Keratinocyte (primary cell): ENCODE measurements around the gene PMPCB. TPM values are rescaled to one million over a fixed set of nuclear protein-coding genes. Genes with fewer than 3 reads are reported as not detected.

Source experiments
- DNase-seq: peaks from one replicate; pipeline ENCODE4 v3.0.0-alpha.2; 2011; ENCODE audit warnings: low read depth, missing footprints, low spot score
- FAIRE-seq: peaks from 2 replicates; lab custom pipeline; 2011; peaks lifted over from hg19 to GRCh38; lab: Jason Lieb, UNC
- H2AFZ ChIP-seq: 2 replicates; pipeline ENCODE4 v1.6.0; 2012; ENCODE audit warnings: low read length, control low read depth, inconsistent platforms; ENCODE audit not compliant: control insufficient read depth
- H3K27ac ChIP-seq: 2 replicates; pipeline ENCODE4 v1.5.1; 2011; ENCODE audit warnings: low read length; ENCODE audit not compliant: control insufficient read depth, insufficient read depth
- H3K27me3 ChIP-seq: 3 replicates; pipeline ENCODE4 v1.6.0; 2011; ENCODE audit warnings: low read length; ENCODE audit not compliant: control insufficient read depth, insufficient read depth; ENCODE audit errors: extremely low read depth
- H3K36me3 ChIP-seq, 2 experiments: 2 replicates in 1 of 2; 3 replicates in 1 of 2; pipeline ENCODE4 v1.5.1; 2011; ENCODE audit warnings: low read length in 2 of 2, mild to moderate bottlenecking in 1 of 2; ENCODE audit not compliant: control insufficient read depth in 2 of 2, insufficient read depth in 2 of 2; ENCODE audit errors: extremely low read depth in 1 of 2
- H3K4me1 ChIP-seq: 3 replicates; pipeline ENCODE4 v1.5.1; 2011; ENCODE audit warnings: low read length; ENCODE audit not compliant: control insufficient read depth, insufficient read depth; ENCODE audit errors: extremely low read depth
- H3K4me2 ChIP-seq: 3 replicates; pipeline ENCODE4 v1.6.0; 2011; ENCODE audit warnings: low read depth, low read length; ENCODE audit not compliant: control insufficient read depth, insufficient read depth; ENCODE audit errors: extremely low read depth
- H3K4me3 ChIP-seq, 3 experiments: fragments of 200-600 bp in 1 of 3; sonication (generic) in 1 of 3; 2 replicates in 2 of 3; 3 replicates in 1 of 3; pipeline ENCODE4 v1.5.1; 2011 to 2016; ENCODE audit warnings: low read length in 3 of 3, mild to moderate bottlenecking in 3 of 3, control low read depth in 2 of 3, inconsistent platforms in 1 of 3, low read depth in 1 of 3, mixed read lengths in 1 of 3, mixed run types in 1 of 3, moderate library complexity in 1 of 3; ENCODE audit not compliant: control insufficient read depth in 2 of 3, insufficient read depth in 2 of 3; ENCODE audit errors: extremely low read depth in 1 of 3
- H3K79me2 ChIP-seq: 2 replicates; pipeline ENCODE4 v1.6.0; 2012; ENCODE audit warnings: low read length; ENCODE audit not compliant: control insufficient read depth, insufficient read depth
- H3K9ac ChIP-seq: 3 replicates; pipeline ENCODE4 v1.6.0; 2011; ENCODE audit warnings: low read length; ENCODE audit not compliant: control insufficient read depth, insufficient read depth; ENCODE audit errors: extremely low read depth
- H3K9me1 ChIP-seq: 3 replicates; pipeline ENCODE4 v1.6.0; 2011; ENCODE audit warnings: low read length; ENCODE audit not compliant: control insufficient read depth, insufficient read depth; ENCODE audit errors: extremely low read depth
- H3K9me3 ChIP-seq: 2 replicates; pipeline ENCODE4 v1.5.1; 2012; ENCODE audit warnings: low read depth, low read length; ENCODE audit not compliant: control insufficient read depth
- H4K20me1 ChIP-seq: 3 replicates; pipeline ENCODE4 v1.6.0; 2011; ENCODE audit warnings: low read length; ENCODE audit not compliant: control insufficient read depth, insufficient read depth; ENCODE audit errors: extremely low read depth
- CTCF ChIP-seq, 3 experiments: IDR thresholded peaks in 1 of 3; conservative IDR thresholded peaks in 1 of 3; optimal IDR thresholded peaks in 1 of 3; 2 replicates in 2 of 3; 3 replicates in 1 of 3; pipeline versions ENCODE3 to v1.5.1; 2011; ENCODE audit warnings: low read length in 3 of 3, mild to moderate bottlenecking in 3 of 3, moderate library complexity in 2 of 3, control low read depth in 1 of 3, inconsistent platforms in 1 of 3; ENCODE audit not compliant: insufficient read depth in 2 of 3; ENCODE audit errors: extremely low read depth in 1 of 3
- EZH2 ChIP-seq: IDR thresholded peaks from one replicate; pipeline ENCODE4 v1.6.1; 2012; ENCODE audit warnings: inconsistent platforms, mild to moderate bottlenecking, low read length, moderate library complexity
- dilution Hi-C: fragments of 300-500 bp; cut with MboI; formaldehyde crosslinking; loops from one replicate; pipeline ENCODE4 v1.7.0; 2020; ENCODE audit warnings: low sequenced_read_pairs; ENCODE audit not compliant: extremely low pct_ligation_motif_present
- polyA plus RNA-seq, 5 experiments: library from polyadenylated mRNA; depleted of rRNA in 3 of 5; stranded (reverse) in 3 of 5; stranded (forward) in 1 of 5; unstranded in 1 of 5; fragments of >200 nt; gene quantifications; 1 replicate in 1 of 5; 2 replicates in 3 of 5; 3 replicates in 1 of 5; pipeline versions ENCODE4 v1.2.1 to v1.2.3, GENCODE V29; 2011 to 2012; ENCODE audit warnings: missing spikeins in 2 of 5, low read depth in 1 of 5, low replicate concordance in 1 of 5
- small RNA-seq, 3 experiments: library from RNA; depleted of rRNA; stranded (forward); fragments of <200 nt; gene quantifications; one replicate each; pipeline ENCODE3, GENCODE V24; 2012; ENCODE audit warnings: low read depth in 3 of 3, low replicate concordance in 1 of 3; ENCODE audit not compliant: insufficient read length in 3 of 3

PMPCB gene
- polyA plus RNA-seq, 1 donor (not counting 4 experiments of a cell fraction or from before 2014, with no cell fraction given): 79.2 TPM

GRCh38 chr7:103348959-103349358, 51.7 kb downstream of the PMPCB start:
- Histone ChIP-seq H3K27ac (peak overlapping the region; percentile 33), H2AFZ (no peak overlapping the region), H3K4me3 (peak overlapping the region; percentile 87 to 96 (median 87)), H3K36me3 (peaks cover 4% of the 10 kb centered on the region in 2 experiments), H3K9me1 (no peaks in the 10 kb centered on the region), H4K20me1 (peaks cover 2% of the 10 kb centered on the region), H3K4me1 (peaks cover 18% of the 10 kb centered on the region), H3K4me2 (peak overlapping the region; percentile 88), H3K9ac (no peak overlapping the region), H3K79me2 (peaks cover 72% of the 10 kb centered on the region), H3K27me3 (no peaks in the 10 kb centered on the region), H3K9me3 (no peaks in the 10 kb centered on the region)
- FAIRE-seq: no peak
- dilution Hi-C loops: no loop called here
- DNase-seq: no peak
- no peak for TF ChIP-seq EZH2
- TF ChIP-seq CTCF (optimal IDR thresholded peaks at IDR 0.05 in 1 of 3, IDR thresholded peaks at IDR 0.05 in 1 of 3, conservative IDR thresholded peaks at IDR 0.05 in 1 of 3; ENCODE audit: extremely low read depth in 1 of 3, insufficient read depth in 2 of 3, low read length in 3 of 3): no peak

- Histone ChIP-seq H3K9me3 (no peaks in the 10 kb centered on the region), H3K79me2 (peaks cover 65% of the 10 kb centered on the region), H3K4me1 (peaks cover 18% of the 10 kb centered on the region), H3K4me3 (peak overlapping the region in 1 of 3 experiments; percentile 18), H2AFZ (no peak overlapping the region), H4K20me1 (peaks cover 2% of the 10 kb centered on the region), H3K27me3 (no peaks in the 10 kb centered on the region), H3K36me3 (peaks cover 4 to 7% of the 10 kb centered on the region in 2 experiments), H3K9ac (no peak overlapping the region), H3K27ac (no peak overlapping the region), H3K4me2 (peak overlapping the region; percentile 32), H3K9me1 (no peaks in the 10 kb centered on the region)
- dilution Hi-C loops: no loop called here
- no peak for TF ChIP-seq EZH2
- TF ChIP-seq CTCF (optimal IDR thresholded peaks at IDR 0.05 in 1 of 3, IDR thresholded peaks at IDR 0.05 in 1 of 3, conservative IDR thresholded peaks at IDR 0.05 in 1 of 3; ENCODE audit: extremely low read depth in 1 of 3, insufficient read depth in 2 of 3, low read length in 3 of 3): no peak
- FAIRE-seq (no peak), DNase-seq (no peak)
These were observed 52.6 kb downstream of the PMPCB start for GRCh38 chr7:103349805-103350204.

Small RNA genes within 50 kb of the gene (small RNA-seq; reads per million reads assigned to genes)
- gene RPS29P16: 0 reads per million in 3 experiments

Other genes starting within 250 kb of the PMPCB start
- 0.19 to 0.24 TPM (median 0.20 TPM) in 3 replicates for gene FBXL13, start 222.6 kb upstream of the PMPCB start, polyA plus RNA-seq
- gene ARMC10, start 222.3 kb upstream of the PMPCB start, polyA plus RNA-seq: 27.4 to 47.1 TPM (median 31.6 TPM) in 3 replicates
- gene NAPEPLD, start 148.3 kb upstream of the PMPCB start, polyA plus RNA-seq: 2.6 to 3.8 TPM (median 3.4 TPM) in 3 replicates
- 14.2 to 25.8 TPM (median 17.6 TPM) in 3 replicates for gene DNAJC2, start 47.3 kb downstream of the PMPCB start, polyA plus RNA-seq
- gene PSMC2, start 50.2 kb downstream of the PMPCB start, polyA plus RNA-seq: 144 to 240 TPM (median 215 TPM) in 3 replicates
- gene SLC26A5, start 148.8 kb downstream of the PMPCB start, polyA plus RNA-seq: not detected in 3 replicates